SK-N-SH treated with all-trans-retinoic acid at 6 μM for 48 hours (cell line): ENCODE results near the gene CTNNBL1.

Experiments
- ESRRG ChIP-seq: fragments of 250-450 bp; sonication (Bioruptor Pico); IDR thresholded peaks from 2 replicates; pipeline ENCODE4 v1.6.1; 2021; ENCODE audit warnings: mild to moderate bottlenecking
- ISL1 ChIP-seq: fragments of 250-450 bp; sonication (Bioruptor Pico); IDR thresholded peaks from 2 replicates; pipeline ENCODE4 v2.1.2; 2022; ENCODE audit warnings: mild to moderate bottlenecking, moderate library complexity
- PATZ1 ChIP-seq: fragments of 250-450 bp; sonication (Bioruptor Pico); IDR thresholded peaks from 2 replicates; pipeline ENCODE4 v1.8.0; 2020; ENCODE audit warnings: mild to moderate bottlenecking, moderate library complexity, borderline replicate concordance
- POU6F1 ChIP-seq: fragments of 250-450 bp; sonication (Bioruptor Pico); IDR thresholded peaks from 2 replicates; pipeline ENCODE4 v1.8.0; 2021; ENCODE audit warnings: low read depth, mild to moderate bottlenecking, moderate library complexity, borderline replicate concordance
- TOX ChIP-seq: fragments of 250-450 bp; sonication (Bioruptor Pico); IDR thresholded peaks from 2 replicates; pipeline ENCODE4 v1.8.0; 2021; ENCODE audit warnings: mild to moderate bottlenecking, moderate library complexity, borderline replicate concordance
- TSHZ2 ChIP-seq: fragments of 250-450 bp; sonication (Bioruptor Pico); IDR thresholded peaks from 2 replicates; pipeline ENCODE4 v1.5.0; 2020; ENCODE audit warnings: mild to moderate bottlenecking, moderate library complexity
- ZC3H10 ChIP-seq: fragments of 250-450 bp; sonication (Bioruptor Pico); IDR thresholded peaks from 2 replicates; pipeline ENCODE4 v1.5.1; 2021; ENCODE audit warnings: mild to moderate bottlenecking, moderate library complexity
- ZFP3 ChIP-seq: fragments of 250-450 bp; sonication (Bioruptor Pico); IDR thresholded peaks from 2 replicates; pipeline ENCODE4 v1.5.0; 2020; ENCODE audit warnings: mild to moderate bottlenecking, moderate library complexity
- ZFP30 ChIP-seq: fragments of 450-650 bp; formaldehyde crosslinking; IDR thresholded peaks from 2 replicates; pipeline ENCODE4 v1.5.0; 2022; ENCODE audit warnings: mild to moderate bottlenecking, moderate library complexity
- ZNF565 ChIP-seq: fragments of 450-650 bp; formaldehyde crosslinking; conservative IDR thresholded peaks from 2 replicates; pipeline ENCODE4 v1.5.0; 2020; ENCODE audit warnings: low read depth, mild to moderate bottlenecking, moderate library complexity
- ZNF70 ChIP-seq: fragments of 450-650 bp; formaldehyde crosslinking; IDR thresholded peaks from 2 replicates; pipeline ENCODE4 v1.5.0; 2020; ENCODE audit warnings: mild to moderate bottlenecking, moderate library complexity

- no peak for TF ChIP-seq ZNF565 (CRISPR knock-in tag)
- no peak for TF ChIP-seq ZC3H10 (CRISPR knock-in tag)
- TF ChIP-seq PATZ1 (CRISPR knock-in tag) = no peak
- no peak for TF ChIP-seq ESRRG
- no peak for TF ChIP-seq ZFP3 (CRISPR knock-in tag)
- no peak for TF ChIP-seq ZFP30 (CRISPR knock-in tag)
- TF ChIP-seq POU6F1 (CRISPR knock-in tag) = no peak
- TF ChIP-seq ISL1 (CRISPR knock-in tag) = no peak
- TF ChIP-seq TOX = no peak
- no peak for TF ChIP-seq ZNF70
- TF ChIP-seq TSHZ2 = no peak
Measured at GRCh38 chr20:37875460-37876175, 181.8 kb downstream of the CTNNBL1 start.
